Endothelial cell of hepatic sinusoid (primary cell): ENCODE results near the gene FAM228A.

Experiments used
- in situ Hi-C: cut with HindIII; loops from 2 replicates; pipeline ENCODE4 v1.10.0; 2017; ENCODE audit warnings: low sequenced_read_pairs

FAM228A gene

DNA sequence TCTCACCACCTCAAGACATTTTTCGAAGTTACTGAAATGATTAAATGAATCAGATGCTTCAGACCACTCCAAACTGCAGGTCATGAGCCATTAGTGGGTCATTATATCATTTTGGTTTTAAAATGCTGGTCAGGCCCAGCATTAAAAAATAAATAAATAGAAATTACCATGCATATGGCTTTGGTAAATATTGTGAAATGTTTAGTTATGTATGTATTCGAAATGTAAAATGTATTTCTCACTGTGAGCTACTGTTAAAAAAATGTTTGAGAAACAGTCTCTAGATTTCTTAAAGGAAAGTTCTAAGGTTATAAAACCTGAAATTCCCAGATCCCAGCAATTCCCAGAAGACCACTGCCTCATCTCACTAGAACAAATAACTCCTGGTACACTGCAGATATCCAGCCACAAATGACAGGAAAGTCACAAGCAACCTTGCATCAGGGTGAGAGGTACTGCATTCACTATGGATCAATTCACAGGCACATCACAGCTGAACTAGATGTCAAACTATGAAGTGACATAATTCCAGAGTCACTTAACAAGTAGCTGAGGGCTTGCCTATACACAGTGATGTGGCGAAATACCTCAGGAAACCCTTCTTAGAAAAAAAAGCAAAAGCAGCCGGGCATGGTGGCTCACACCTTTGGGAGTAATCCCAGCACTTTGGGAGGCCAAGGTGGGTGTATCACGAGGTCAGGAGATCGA is 46.6 kb downstream of the FAM228A start:
- in situ Hi-C loops = no loop called here

DNA sequence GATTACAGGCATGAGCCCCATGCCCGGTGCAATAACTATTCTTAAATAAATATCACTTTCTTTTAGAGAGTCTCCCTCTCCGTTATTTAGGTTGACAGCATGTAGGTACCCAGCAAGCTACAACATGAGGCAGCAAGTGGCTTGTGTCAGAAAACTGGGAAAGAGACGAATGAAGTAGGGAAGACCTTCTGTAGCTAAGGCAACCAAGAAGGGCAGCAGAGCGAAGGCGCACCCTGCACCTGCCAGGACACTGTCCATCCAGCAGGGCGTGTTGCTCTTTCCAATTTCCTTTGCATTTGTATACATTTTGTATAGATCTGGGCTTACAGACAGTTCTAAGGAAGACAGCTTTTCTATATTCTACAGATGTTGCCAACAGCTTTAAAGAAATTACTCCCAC is 48.1 kb downstream of the FAM228A start:
- in situ Hi-C loops = no loop called here

DNA sequence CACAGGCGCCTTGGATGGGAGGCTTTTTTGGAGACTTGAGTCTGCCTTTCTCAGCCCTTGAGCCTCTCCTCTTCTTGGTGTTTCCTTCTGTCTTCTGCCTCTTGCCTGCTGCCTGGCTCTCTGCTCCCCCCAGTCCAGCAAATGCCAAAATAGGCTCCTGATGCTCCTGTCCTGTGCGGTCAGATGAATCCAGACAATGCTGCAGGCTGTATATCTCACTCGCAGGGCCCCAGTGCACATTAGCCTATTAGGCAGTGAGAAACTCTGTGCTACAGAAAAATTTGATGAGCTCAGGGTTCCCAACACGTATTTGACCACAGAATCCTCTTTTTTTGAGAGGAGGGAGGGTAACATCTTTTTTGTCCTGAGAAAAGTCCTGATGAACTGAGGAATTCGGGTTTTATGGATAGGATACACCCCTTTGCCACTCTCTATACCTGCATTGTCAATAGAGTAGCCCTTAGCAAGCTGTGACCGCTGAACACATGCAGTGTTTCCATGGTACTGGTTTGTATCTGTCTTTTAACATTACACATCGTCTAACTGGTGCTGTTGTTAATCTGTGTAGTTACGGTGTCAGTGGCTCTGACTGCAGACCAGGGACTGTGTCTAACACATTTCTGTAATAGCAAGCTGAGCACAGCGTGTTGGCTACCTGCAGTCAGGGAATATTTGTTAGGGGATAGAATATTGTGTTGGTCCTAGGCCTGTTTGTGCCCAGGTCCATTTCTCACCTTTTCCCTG is 50.8 kb downstream of the FAM228A start:
- in situ Hi-C loops = no loop called here

DNA sequence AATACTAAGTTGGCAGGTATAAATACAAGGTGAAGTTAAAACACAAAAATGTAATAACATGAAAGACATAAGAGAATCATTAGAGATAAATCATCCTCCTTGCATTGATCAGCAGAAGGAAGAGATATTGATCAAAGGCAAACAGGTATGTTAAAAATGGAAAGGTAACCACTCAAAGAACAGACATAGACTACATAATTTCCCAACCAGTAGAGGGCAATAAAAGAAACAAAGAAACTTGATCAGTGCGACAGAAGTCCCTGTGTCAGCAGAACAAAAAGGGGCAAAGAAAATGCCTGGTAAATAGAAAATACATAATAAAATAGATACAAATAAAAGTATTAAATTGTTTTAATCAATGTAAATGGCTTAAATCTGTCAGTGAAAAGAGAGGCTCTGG is 53.6 kb downstream of the FAM228A start:
- in situ Hi-C loops = no loop called here

DNA sequence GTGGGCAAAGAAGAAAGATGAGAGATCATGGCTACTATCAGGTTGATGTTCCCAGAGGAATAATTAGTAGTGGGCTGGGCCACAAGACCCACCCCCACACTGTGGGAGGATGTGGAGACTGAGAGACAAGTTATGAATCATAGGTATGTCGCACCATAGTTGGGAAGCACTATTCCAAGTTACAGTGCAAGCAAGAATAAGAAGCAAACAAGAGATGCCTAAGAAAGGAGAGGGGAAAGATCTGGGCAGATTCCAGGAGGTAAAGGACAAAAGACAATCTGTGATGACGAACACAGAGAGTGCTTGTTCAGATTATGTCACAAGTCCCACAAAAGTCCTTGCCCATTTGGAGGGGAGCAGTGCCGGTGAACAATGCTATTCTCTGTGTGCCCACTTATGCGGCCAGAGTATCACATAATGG is 56.6 kb downstream of the FAM228A start:
- in situ Hi-C loops = no loop called here

DNA sequence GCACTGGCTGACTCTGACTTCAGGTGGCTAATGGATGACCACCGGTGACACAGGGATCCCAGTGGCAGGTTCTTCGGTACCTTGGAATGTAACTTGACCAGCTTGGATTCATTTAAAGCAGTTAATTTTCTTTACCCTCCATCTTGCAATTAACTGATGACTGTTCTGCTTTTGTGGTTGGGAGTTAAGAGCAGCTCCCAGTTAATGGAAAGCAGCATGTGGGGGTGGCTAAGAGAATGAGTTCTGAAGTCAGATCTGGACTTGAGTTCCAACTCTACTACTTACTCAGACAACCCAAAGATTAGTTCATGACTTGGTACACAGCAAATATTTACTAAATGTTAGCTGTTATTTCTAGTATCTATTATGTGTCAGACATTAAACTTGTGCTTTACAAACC is 58.5 kb downstream of the FAM228A start:
- in situ Hi-C loops = no loop called here

DNA sequence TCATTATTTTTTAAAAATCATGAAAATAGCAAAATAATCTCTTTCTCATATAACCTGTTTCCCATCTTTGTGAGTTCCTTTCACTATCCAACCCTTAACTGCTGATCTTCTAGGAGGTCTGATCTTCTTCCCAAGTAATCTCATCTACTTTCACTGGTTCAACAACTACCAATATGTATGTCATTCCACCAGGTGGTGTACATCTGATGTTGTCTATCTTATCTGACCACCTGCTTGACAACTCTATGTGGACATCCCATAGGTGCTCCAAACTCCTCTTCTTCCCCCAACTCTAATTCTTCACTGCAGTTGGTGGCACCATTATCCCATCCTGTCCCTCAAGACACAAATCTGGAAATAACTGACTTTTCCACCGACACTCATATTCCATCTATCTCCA is 62.5 kb downstream of the FAM228A start:
- in situ Hi-C loops = no loop called here

DNA sequence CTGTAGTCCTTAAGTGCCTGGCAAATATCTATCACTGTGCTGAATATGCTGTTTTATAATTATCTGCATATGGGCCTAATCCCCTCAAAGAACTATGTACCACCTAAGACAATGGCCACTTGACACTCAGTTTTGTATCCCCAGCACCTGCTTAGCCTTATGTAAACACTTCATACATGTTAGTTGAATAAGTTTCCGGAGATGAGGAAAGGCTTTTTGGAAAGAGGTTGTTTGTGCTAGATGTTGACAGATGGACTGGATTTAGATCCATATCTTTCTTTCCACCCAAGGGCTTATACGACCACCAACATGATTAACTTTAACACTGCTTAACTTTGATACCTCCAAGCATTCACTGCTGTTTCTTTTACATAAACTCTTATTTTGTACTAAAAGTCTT is 63.3 kb downstream of the FAM228A start:
- in situ Hi-C loops = no loop called here

DNA sequence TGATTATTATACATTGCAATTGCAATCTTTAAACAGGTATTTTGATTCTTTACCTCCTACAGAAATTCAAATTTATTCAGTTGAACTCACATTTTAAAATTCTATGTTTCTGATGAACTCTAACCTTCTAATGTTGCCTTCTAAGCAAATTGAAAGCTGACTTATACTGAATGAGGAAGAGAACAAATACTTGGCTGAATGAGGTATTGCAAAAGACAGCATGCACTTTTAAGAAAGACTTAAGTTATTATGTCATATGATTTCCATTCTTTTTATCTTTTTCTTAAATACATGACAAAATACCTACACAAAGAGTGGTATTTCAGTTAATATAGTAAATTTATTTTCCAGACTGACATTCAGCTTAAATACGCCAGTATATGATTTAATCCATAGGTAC is 64.7 kb downstream of the FAM228A start:
- in situ Hi-C loops = no loop called here
